Right ventricle myocardium superior (tissue), 1 donor: Measurements from ENCODE around the gene GRID2. TPM values are rescaled to one million over a fixed set of nuclear protein-coding genes. Genes with fewer than 3 reads are reported as not detected.
A peak's percentile ranks its signal among the peaks of the same experiment; 100 is the strongest.

Experiments
- ATAC-seq: fragments of 200-7000 bp; cut with Tn5 transposase; one replicate; pipeline ENCODE4 v1.9.1; 2020; ENCODE audit warnings: mild to moderate bottlenecking; ENCODE audit not compliant: poor library complexity
- DNase-seq: peaks from one replicate; pipeline ENCODE4 v3.0.0-alpha.2; 2020
- intact Hi-C: fragments of 100-400 bp; cut with DNase I; formaldehyde crosslinking; loops from one replicate; pipeline ENCODE4 v1.11.2; 2022
- total RNA-seq: library from RNA; stranded (reverse); fragmentation: NEBNext Ultra II Directional; extraction: Animal tissue kit (Norgen Biotek cat#: 25700); gene quantifications from one replicate; pipeline ENCODE4 v1.2.1, GENCODE V29; 2021
- donor health status: DM: no; HTN: yes; CAD: no; lungs with severe emphysema.

Gene GRID2
- total RNA-seq, 1 donor from 2014 or later = not detected

- DNase-seq = no peak
- intact Hi-C loops = no loop called here
- ATAC-seq = no peak
These were observed 505.6 kb downstream of the GRID2 start for GRCh38 chr4:92809381-92809780.

DNA sequence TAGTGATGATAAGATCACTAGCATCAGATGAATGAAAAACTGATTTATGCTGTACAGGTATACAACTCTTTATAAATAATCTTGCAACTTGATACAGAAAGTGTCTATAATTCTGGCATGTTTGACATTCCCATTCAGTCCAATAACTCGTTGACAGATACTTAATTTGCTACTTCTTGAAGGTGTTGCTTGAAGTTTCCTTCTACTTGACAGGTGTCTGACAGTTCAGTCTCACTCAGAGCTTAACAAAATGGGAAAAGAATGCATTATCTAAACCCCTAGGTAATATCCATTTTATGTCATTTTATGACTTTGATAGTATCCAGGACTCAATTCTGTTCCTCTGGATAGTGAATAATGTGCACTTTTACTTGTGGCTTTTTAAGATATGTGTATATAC lies 508.9 kb downstream of the GRID2 start:
- ATAC-seq = no peak
- DNase-seq = no peak
- intact Hi-C loops = no loop called here

GRCh38 chr4:92814677-92815076 lies 510.9 kb downstream of the GRID2 start:
- intact Hi-C loops = no loop called here
- ATAC-seq = no peak
- no peak for DNase-seq

DNA sequence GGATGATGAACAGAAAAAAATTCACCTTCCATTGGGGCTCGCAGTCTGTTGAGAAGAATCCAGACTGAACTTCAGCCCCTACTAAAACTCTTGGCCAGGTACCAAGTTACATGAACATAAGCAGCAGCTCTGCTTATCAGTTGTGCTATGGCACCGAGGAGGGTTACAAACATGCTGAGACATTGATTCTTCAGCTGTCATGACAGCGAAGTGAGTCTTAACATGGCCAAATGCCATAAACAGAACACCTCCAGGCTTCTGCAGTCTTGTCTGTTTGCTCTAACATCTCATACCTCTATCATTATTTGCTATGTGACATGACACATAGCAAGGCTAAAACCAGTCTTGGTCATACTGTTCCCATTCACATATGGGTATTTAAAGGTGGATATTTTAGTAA lies 521.5 kb downstream of the GRID2 start:
- ATAC-seq (no peak), DNase-seq (no peak)
- intact Hi-C loops = no loop called here

DNA sequence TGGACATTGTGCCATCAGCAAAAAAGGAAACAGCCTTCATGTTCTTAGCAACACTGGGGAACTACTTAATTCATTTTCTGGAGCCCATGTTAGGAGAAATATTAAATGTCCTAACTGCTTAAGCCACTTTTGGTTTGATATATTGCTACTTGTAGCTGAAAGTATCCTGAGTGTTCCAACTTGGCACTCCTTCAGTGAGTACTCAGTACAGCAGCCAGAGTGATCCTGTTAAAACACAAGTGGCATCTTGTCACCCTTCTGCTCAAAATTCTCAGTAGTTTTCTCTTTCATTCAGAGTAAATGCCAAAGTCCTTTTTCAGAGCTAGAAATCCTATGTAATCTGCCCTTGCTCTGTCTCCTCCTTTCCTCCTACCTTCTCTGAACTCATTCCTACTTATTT lies 522.0 kb downstream of the GRID2 start:
- ATAC-seq (no peak), DNase-seq (no peak)
- intact Hi-C loops = no loop called here

DNA sequence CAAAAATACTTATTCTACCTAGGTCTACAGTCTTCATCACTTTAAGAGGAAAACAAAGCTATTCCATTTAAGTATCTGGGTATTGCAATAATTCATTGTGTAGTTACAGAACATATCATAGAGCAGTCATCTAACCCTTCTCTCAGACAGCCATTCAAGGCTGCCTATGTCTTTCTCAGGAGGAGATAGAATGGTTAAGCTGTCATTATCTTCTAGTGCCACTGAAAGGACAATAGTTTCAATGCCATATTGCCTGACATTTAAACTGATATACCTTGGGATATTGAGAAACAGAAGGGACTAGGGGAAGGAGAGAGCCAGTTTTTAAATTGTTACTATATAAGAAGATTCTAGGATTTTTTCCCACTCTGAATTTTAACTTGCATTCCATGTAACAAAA lies 527.0 kb downstream of the GRID2 start:
- ATAC-seq (no peak), DNase-seq (no peak)
- intact Hi-C loops = no loop called here

DNA sequence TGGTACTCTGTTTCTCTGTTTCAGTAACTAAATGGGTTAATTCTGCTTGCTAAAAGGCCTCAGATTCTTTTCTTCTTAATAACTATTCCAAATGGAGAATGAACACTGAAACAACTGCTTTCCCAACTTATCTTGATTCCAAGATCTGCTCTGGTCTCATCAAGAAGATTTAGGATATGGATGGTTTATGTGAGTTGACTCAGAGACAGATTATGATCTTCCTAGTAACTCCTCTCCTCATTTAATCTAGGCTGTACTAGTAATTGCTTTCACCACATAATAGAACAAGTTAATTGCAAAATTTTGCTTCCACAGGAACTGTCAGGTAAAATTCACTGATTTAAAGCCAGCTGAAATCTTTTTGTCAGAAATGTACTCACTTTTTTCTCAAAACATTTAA lies 537.1 kb downstream of the GRID2 start:
- no peak for ATAC-seq
- intact Hi-C loops = no loop called here
- DNase-seq = no peak

DNA sequence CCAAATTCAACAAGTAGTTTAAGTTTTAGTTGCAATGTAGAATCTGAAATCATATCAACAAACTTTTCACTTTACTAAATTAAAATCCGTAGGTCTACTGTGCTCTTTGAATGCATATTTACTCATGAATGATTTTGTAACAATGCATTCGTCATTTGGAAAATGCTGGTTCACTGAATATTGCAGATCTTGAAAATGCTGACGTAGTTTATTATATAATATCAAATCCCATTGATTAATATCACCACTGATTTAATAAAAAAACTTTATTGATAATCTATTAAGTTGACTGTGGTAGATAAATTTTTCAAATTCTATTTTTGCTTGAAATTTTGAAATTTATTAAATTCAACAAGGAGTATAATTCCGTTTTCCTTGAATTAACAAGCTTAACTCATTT lies 540.0 kb downstream of the GRID2 start:
- DNase-seq (no peak), ATAC-seq (no peak)

DNA sequence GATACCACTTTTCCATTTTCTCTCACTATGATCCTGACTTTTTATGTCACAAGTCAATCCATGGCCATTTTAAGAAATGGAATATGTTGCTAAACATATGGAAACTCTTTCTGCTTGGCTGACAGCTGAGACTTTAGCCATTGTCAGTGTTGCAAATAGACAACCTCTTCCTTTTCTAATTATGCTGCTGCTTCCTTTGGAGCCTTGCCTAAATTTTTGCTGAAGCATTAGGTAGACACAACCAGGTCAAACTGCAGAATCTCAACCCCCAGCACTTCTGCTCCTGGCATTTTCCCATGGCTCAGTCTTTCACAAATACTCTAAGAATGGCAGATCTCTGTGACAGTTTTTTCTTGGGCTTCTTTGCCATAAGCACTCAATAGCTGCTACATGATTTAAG lies 543.3 kb downstream of the GRID2 start:
- intact Hi-C loops = no loop called here
- no peak for DNase-seq
- ATAC-seq = no peak

More for the DNA sequence above, 540.0 kb downstream of the GRID2 start:
- intact Hi-C loops = no loop called here

- DNase-seq (no peak), ATAC-seq (no peak)
- intact Hi-C loops = no loop called here
These were observed 558.7 kb downstream of the GRID2 start for GRCh38 chr4:92862509-92862908.

DNA sequence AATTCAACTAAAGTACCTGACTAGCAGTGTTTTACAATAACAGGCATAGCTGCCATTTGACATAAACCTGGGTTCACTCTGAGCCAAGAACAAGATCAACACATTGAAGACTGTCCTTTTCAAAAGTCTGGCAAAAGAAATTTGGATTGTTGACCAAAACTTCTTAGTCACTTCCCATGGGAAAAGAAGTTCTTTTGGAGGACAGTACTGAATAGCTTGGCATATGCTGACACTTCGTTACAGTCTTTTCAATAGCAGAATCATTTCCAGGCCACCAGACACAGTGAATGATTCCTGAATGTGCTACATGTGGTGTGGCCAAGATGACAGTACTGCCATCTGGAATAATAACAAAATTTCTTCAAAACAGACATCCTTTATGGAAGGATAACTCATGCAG lies 560.3 kb downstream of the GRID2 start:
- intact Hi-C loops = no loop called here
- ATAC-seq (no peak), DNase-seq (no peak)

DNA sequence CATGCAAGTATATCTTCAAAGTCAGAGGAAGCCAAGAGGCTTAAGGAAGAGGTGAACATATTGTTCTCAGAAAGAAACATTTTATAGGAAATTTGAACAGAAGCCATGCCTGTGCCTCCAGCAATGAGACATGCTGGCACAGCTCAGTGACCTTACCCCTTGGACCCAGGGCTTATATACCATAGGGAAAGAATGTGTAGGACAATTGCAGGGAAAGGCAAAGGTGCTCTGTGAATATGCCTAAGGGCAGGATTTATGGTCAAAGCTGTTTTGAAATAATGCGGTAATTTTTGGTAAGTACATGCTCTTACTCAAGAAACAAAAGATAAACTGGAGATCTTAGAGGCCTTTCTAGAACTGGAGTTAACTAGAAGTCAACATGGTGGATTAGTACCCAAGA lies 568.8 kb downstream of the GRID2 start:
- no peak for DNase-seq
- no peak for ATAC-seq
- intact Hi-C loops = no loop called here

DNA sequence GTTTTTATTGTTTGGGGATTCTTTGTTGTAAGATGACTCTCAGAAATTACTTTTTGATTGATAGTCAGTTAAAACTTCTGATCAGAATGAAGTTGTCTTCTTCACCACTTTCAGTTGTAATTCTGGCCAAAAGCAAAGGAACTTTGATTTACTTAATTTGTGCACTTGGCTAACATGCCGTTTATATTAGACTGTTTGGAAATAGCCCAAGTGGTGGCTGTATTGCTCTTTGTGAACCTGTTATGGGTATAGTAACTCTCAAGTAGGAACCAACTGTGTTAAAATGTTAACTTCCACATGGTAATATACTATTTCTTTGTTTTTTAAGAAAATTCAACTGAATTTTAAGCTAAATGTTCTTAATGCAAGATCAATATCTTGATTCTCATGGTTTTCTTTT lies 581.9 kb downstream of the GRID2 start:
- DNase-seq (no peak), ATAC-seq (no peak)
- intact Hi-C loops = no loop called here

GRCh38 chr4:92952426-92952825 lies 648.7 kb downstream of the GRID2 start:
- ATAC-seq = no peak
- no peak for DNase-seq
- intact Hi-C loops = no loop called here

DNA sequence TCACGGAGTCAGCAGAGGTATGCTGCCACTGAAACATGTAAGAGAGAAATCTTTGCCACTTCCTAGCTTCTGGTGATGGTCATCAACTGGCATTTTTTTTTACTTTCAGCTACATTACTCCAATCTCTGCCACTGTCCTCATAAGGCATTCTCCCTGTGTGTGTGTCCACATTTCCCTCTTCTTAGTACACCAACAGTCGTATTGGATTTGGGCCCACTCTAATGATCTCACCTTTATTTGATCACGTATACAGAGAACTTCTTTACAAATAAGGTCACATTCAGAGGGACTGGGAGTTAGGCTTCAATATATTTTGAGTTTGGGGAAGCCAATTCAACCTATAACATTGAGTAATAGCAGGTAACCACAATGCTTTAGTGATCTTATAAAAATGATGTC lies 649.1 kb downstream of the GRID2 start:
- intact Hi-C loops = no loop called here
- ATAC-seq = no peak
- DNase-seq = no peak

- intact Hi-C loops = no loop called here
- no peak for ATAC-seq
These were observed 649.7 kb downstream of the GRID2 start for GRCh38 chr4:92953462-92953861.

DNA sequence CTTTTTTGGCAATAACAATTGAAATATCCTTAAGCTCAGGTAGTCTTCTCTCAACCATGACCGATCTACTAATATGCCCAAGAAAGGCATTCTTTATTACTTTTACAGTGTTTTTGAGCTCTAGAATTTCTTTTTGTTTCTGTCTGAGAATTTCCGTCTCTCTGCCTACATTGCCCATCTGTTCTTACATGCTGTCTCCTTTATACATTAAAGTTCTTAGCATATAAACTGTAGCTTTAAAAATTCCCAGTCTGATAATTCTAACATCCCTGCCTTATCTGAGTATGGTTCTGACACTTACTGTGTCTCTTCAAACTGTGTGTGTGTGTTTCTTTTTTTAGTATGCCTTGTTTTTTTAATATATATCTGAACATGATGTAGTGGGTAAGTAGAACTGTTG lies 658.1 kb downstream of the GRID2 start:
- ATAC-seq (no peak), DNase-seq (no peak)
- intact Hi-C loops = no loop called here

More at GRCh38 chr4:92953462-92953861, 649.7 kb downstream of the GRID2 start:
- no peak for DNase-seq

DNA sequence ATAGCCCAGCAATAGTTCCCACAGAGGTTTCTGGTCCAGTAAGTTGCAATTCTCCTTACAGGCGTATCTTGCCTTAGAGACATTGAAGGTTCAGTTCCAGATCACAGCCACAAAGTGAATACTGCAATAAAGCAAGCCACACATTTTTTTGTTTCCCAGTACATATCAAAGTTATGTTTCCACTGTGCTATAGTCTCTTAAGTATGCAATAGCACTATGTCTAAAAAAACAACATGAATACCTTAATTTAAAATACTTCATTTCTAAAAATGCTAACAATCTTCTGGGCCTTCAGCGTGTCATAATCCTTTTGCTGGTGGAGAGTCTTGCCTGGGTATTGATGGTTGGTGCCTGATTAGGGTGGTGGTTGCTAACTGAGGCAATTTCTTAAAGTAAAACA lies 659.1 kb downstream of the GRID2 start:
- intact Hi-C loops = no loop called here
- ATAC-seq (no peak), DNase-seq (no peak)

- intact Hi-C loops = no loop called here
- ATAC-seq = no peak
- no peak for DNase-seq
These were observed 664.8 kb downstream of the GRID2 start for GRCh38 chr4:92968556-92968955.

- no peak for DNase-seq
- no peak for ATAC-seq
- intact Hi-C loops = no loop called here
These were observed 665.2 kb downstream of the GRID2 start for GRCh38 chr4:92968996-92969395.

DNA sequence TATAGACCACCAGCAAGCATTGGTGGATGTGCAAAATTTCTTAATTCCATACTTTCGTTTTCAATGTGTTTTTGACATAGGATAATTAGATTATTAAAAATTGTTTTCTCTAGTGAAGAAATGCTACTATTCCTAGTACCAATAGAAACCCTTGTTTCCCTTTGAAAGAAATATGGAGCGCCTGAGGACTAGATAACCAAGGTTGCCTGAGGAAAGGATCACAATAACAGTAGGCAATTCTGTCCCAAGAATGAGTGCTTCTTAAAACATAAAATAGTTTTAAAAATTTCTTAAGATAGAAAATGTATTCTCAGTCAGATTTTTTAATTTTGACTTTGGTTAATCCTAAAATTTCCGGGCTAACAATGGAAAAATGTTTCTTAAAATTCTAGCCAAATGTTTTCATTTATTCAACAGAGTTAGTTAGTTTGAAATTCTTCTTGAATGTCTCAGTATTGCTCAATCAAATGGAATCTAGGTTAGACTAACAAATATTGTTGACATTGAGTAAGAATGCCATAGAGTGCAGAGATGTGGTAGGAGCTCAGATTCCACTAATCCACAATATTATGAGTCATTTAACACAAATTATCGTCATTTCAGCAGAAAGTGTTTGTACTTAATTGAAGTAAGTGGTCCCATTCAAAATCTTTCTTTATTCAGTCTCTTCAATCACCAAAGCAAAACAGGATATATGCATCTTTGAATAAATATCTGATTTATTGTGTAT lies 666.0 kb downstream of the GRID2 start:
- DNase-seq = no peak
- ATAC-seq = peak; percentile 43
- intact Hi-C loops = no loop called here
